A673 (cell line): Measurements from ENCODE around the gene SRRM3.

Experiments used
- EZH2 ChIP-seq: fragments of 200-600 bp; sonication (generic); IDR thresholded peaks from 2 replicates; pipeline ENCODE4 v1.6.1; 2017; ENCODE audit warnings: borderline replicate concordance, low read depth, mild to moderate bottlenecking, mixed read lengths, antibody characterized with exemption, low read length; ENCODE audit not compliant: poor library complexity, severe bottlenecking
- TF ChIP-seq, protein P1 (sequence below): fragments of 300-800, 200-600 bp; sonication (generic); conservative IDR thresholded peaks from 2 replicates; pipeline ENCODE4 v1.5.1; 2017; ENCODE audit warnings: low read depth, mild to moderate bottlenecking, antibody characterized with exemption, low read length, moderate library complexity, mixed read lengths

DNA sequence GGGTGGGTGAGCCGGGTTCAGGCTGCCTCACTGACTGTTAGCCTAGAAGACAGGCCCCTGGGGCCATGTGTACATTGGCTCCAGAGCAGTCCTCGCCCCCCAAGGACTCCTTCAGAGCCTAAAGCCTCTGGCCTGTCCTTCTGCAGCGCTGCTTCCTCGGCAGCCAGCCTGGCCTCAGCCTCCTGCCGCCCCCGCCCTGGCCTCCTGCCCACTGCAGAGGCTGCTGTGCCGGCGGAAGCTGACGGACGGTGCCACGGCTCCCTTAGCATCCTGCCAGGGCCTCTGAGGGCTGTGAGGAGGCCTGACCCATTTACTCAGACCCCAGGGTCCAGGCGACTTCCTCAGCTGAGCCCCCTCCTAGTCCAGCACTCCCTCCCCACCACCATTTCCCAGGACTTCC, 4.9 kb downstream of the SRRM3 start:
- TF ChIP-seq, protein P1, sequence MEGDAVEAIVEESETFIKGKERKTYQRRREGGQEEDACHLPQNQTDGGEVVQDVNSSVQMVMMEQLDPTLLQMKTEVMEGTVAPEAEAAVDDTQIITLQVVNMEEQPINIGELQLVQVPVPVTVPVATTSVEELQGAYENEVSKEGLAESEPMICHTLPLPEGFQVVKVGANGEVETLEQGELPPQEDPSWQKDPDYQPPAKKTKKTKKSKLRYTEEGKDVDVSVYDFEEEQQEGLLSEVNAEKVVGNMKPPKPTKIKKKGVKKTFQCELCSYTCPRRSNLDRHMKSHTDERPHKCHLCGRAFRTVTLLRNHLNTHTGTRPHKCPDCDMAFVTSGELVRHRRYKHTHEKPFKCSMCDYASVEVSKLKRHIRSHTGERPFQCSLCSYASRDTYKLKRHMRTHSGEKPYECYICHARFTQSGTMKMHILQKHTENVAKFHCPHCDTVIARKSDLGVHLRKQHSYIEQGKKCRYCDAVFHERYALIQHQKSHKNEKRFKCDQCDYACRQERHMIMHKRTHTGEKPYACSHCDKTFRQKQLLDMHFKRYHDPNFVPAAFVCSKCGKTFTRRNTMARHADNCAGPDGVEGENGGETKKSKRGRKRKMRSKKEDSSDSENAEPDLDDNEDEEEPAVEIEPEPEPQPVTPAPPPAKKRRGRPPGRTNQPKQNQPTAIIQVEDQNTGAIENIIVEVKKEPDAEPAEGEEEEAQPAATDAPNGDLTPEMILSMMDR = no peak
- TF ChIP-seq EZH2 = no peak
